Measurements from ENCODE around the gene SUV39H1.

DNA sequence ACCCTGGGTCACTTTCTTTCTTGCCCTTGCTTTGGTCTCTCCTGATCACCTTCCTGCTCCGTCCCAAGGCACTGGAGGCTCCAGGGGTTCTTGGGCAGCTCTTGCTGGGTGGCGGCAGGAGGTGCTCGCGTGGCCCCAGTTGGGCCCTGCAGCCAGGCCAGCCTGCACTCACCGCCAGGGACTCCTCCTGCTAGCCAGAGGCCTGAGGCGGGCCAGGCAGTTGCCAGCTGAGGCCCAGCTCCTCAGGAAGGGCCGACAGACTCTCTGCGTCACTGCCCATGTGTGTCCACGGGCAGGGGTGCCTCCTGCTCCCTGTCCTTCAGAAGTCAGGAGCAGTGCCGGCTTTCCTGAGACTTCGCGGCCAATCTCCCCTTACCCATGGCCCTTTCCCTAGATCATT lies 9.3 kb downstream of the SUV39H1 start:
- TF ChIP-seq POLR2AphosphoS5 (IDR thresholded peaks at IDR 0.05; ENCODE audit: low read depth, low read length) = no peak
- no peak for TF ChIP-seq TAF1 (IDR thresholded peaks at IDR 0.05; ENCODE audit: borderline replicate concordance, insufficient read depth, low read length)
- TF ChIP-seq, protein P1, sequence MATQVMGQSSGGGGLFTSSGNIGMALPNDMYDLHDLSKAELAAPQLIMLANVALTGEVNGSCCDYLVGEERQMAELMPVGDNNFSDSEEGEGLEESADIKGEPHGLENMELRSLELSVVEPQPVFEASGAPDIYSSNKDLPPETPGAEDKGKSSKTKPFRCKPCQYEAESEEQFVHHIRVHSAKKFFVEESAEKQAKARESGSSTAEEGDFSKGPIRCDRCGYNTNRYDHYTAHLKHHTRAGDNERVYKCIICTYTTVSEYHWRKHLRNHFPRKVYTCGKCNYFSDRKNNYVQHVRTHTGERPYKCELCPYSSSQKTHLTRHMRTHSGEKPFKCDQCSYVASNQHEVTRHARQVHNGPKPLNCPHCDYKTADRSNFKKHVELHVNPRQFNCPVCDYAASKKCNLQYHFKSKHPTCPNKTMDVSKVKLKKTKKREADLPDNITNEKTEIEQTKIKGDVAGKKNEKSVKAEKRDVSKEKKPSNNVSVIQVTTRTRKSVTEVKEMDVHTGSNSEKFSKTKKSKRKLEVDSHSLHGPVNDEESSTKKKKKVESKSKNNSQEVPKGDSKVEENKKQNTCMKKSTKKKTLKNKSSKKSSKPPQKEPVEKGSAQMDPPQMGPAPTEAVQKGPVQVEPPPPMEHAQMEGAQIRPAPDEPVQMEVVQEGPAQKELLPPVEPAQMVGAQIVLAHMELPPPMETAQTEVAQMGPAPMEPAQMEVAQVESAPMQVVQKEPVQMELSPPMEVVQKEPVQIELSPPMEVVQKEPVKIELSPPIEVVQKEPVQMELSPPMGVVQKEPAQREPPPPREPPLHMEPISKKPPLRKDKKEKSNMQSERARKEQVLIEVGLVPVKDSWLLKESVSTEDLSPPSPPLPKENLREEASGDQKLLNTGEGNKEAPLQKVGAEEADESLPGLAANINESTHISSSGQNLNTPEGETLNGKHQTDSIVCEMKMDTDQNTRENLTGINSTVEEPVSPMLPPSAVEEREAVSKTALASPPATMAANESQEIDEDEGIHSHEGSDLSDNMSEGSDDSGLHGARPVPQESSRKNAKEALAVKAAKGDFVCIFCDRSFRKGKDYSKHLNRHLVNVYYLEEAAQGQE (IDR thresholded peaks at IDR 0.05; ENCODE audit: insufficient read depth in 1 of 2, low read depth in 2 of 2, low read length in 2 of 2) = no peak
- no peak for TF ChIP-seq SIN3A (IDR thresholded peaks at IDR 0.05; ENCODE audit: borderline replicate concordance, insufficient read depth, low read length)
- TF ChIP-seq FOXP2 (optimal IDR thresholded peaks at IDR 0.05; ENCODE audit: borderline replicate concordance, extremely low read depth, extremely low read length, insufficient read depth) = no peak

All from PFSK-1 (cell line).